Rectal smooth muscle tissue (tissue), 1 donor: ENCODE data around the gene PPP1R26.
"Not testable (repeated sequence)": the region's sequence is repeated elsewhere in the genome, so short reads cannot be mapped to it uniquely, and the experiment has no call there.

Source experiments
- H3K27ac ChIP-seq: one replicate; pipeline ENCODE4 v1.7.0; 2013; ENCODE audit warnings: low read depth, low read length, inconsistent platforms
- H3K27me3 ChIP-seq: one replicate; pipeline ENCODE4 v1.7.0; 2013; ENCODE audit warnings: low read length; ENCODE audit not compliant: control insufficient read depth, insufficient read depth
- H3K36me3 ChIP-seq: one replicate; pipeline ENCODE4 v1.7.0; 2013; ENCODE audit warnings: low read length; ENCODE audit not compliant: control insufficient read depth, insufficient read depth
- H3K4me1 ChIP-seq: one replicate; pipeline ENCODE4 v1.7.0; 2013; ENCODE audit warnings: low read length; ENCODE audit not compliant: control insufficient read depth, insufficient read depth
- H3K4me3 ChIP-seq: one replicate; pipeline ENCODE4 v1.7.0; 2013; ENCODE audit warnings: low read length
- H3K9ac ChIP-seq: one replicate; pipeline ENCODE4 v1.7.0; 2013; ENCODE audit warnings: low read length

PPP1R26 gene

GRCh38 chr9:135504262-135505243 lies 25.0 kb downstream of the PPP1R26 start:
- Histone ChIP-seq H3K27ac (no peak overlapping the region), H3K36me3 (peaks cover 14% of the 10 kb centered on the region), H3K4me3 (no peak overlapping the region), H3K27me3 (no peaks in the 10 kb centered on the region), H3K9ac (no peak overlapping the region), H3K4me1 (peaks cover 8% of the 10 kb centered on the region)

GRCh38 chr9:135505406-135506187 lies 26.0 kb downstream of the PPP1R26 start:
- H3K4me3 ChIP-seq = no peak overlapping the region
- no peaks in the 10 kb centered on the region for H3K27me3 ChIP-seq
- peaks cover 14% of the 10 kb centered on the region for H3K36me3 ChIP-seq
- H3K9ac ChIP-seq = no peak overlapping the region
- no peak overlapping the region for H3K27ac ChIP-seq
- peaks cover 8% of the 10 kb centered on the region for H3K4me1 ChIP-seq

GRCh38 chr9:135506327-135507103 lies 26.9 kb downstream of the PPP1R26 start:
- peaks cover 14% of the 10 kb centered on the region for H3K36me3 ChIP-seq
- no peak overlapping the region for H3K27ac ChIP-seq
- H3K27me3 ChIP-seq = no peaks in the 10 kb centered on the region
- H3K4me1 ChIP-seq = peaks cover 5% of the 10 kb centered on the region
- H3K4me3 ChIP-seq = no peak overlapping the region
- H3K9ac ChIP-seq = no peak overlapping the region

- no peak overlapping the region for H3K4me3 ChIP-seq
- no peak overlapping the region for H3K27ac ChIP-seq
- H3K36me3 ChIP-seq = peaks cover 14% of the 10 kb centered on the region
- H3K4me1 ChIP-seq = no peaks in the 10 kb centered on the region
- no peaks in the 10 kb centered on the region for H3K27me3 ChIP-seq
- H3K9ac ChIP-seq = no peak overlapping the region
These were observed 27.8 kb downstream of the PPP1R26 start for GRCh38 chr9:135507104-135508035.

GRCh38 chr9:135508211-135508820 lies 28.7 kb downstream of the PPP1R26 start:
- H3K27me3 ChIP-seq = no peaks in the 10 kb centered on the region
- H3K4me3 ChIP-seq = no peak overlapping the region
- H3K27ac ChIP-seq = no peak overlapping the region
- peaks cover 9% of the 10 kb centered on the region for H3K36me3 ChIP-seq
- H3K9ac ChIP-seq = no peak overlapping the region
- H3K4me1 ChIP-seq = no peaks in the 10 kb centered on the region

GRCh38 chr9:135509458-135509857 lies 29.9 kb downstream of the PPP1R26 start:
- H3K4me3 ChIP-seq = no peak overlapping the region
- H3K4me1 ChIP-seq = no peaks in the 10 kb centered on the region
- H3K27ac ChIP-seq = no peak overlapping the region
- H3K36me3 ChIP-seq = no peaks in the 10 kb centered on the region
- H3K27me3 ChIP-seq = no peaks in the 10 kb centered on the region
- no peak overlapping the region for H3K9ac ChIP-seq

- H3K36me3 ChIP-seq = no peaks in the 10 kb centered on the region
- no peak overlapping the region for H3K27ac ChIP-seq
- H3K4me1 ChIP-seq = no peaks in the 10 kb centered on the region
- no peak overlapping the region for H3K4me3 ChIP-seq
- no peak overlapping the region for H3K9ac ChIP-seq
- H3K27me3 ChIP-seq = no peaks in the 10 kb centered on the region
These were observed 32.6 kb downstream of the PPP1R26 start for GRCh38 chr9:135512241-135512603.

- H3K9ac ChIP-seq = no peak overlapping the region
- no peaks in the 10 kb centered on the region for H3K27me3 ChIP-seq
- no peak overlapping the region for H3K4me3 ChIP-seq
- H3K27ac ChIP-seq = no peak overlapping the region
- no peaks in the 10 kb centered on the region for H3K36me3 ChIP-seq
- H3K4me1 ChIP-seq = no peaks in the 10 kb centered on the region
These were observed 33.3 kb downstream of the PPP1R26 start for GRCh38 chr9:135512904-135513303.

- H3K27ac ChIP-seq = no peak overlapping the region
- H3K36me3 ChIP-seq = no peaks in the 10 kb centered on the region
- no peak overlapping the region for H3K9ac ChIP-seq
- H3K4me3 ChIP-seq = no peak overlapping the region
- H3K4me1 ChIP-seq = no peaks in the 10 kb centered on the region
- no peaks in the 10 kb centered on the region for H3K27me3 ChIP-seq
These were observed 33.8 kb downstream of the PPP1R26 start for GRCh38 chr9:135513351-135513846.

- H3K27ac ChIP-seq, H3K4me3 ChIP-seq, H3K9ac ChIP-seq, H3K27me3 ChIP-seq, H3K36me3 ChIP-seq, H3K4me1 ChIP-seq: not testable (repeated sequence)
These were observed 34.3 kb downstream of the PPP1R26 start for GRCh38 chr9:135513906-135514305.
